HS-5 (cell line): ENCODE measurements around the gene MS4A4E.
A peak's percentile ranks its signal among the peaks of the same experiment; 100 is the strongest.
"Not testable (repeated sequence)": the region's sequence is repeated elsewhere in the genome, so short reads cannot be mapped to it uniquely, and the experiment has no call there.

ENCODE experiments used
- DNase-seq: peaks from one replicate; pipeline ENCODE4 v3.0.0-alpha.2; 2012; ENCODE audit warnings: low read depth

MS4A4E gene

DNA sequence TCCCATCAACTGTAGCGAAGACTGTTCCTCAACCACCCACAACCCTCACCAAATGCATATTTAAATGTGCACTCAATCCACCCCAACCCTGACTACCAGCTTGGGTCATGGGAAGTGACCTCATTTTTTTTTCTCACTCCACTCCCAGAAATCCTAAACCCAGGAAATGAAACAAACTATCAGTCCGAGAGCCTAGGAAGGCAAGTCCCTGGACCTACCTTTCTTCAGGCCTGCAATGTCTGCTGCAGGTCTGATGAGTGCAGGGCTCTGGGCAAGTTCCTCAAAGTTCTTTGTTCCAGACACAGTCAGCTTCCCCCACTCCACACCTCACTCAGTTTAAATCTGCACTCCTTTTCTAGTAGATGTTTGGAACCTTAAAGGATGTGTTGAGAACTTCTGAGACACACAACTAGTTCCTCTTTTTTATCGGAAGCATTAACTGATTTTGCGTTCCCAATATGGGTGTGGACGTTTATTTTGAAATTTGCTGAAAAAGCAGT is at the start of gene MS4A4E:
Gene MS4A4E, minus strand, starts transcription at position 398 of the 500 bp plus-strand sequence. CDS start 13,082 bp downstream, outside the sequence.
- no peak for DNase-seq

DNA sequence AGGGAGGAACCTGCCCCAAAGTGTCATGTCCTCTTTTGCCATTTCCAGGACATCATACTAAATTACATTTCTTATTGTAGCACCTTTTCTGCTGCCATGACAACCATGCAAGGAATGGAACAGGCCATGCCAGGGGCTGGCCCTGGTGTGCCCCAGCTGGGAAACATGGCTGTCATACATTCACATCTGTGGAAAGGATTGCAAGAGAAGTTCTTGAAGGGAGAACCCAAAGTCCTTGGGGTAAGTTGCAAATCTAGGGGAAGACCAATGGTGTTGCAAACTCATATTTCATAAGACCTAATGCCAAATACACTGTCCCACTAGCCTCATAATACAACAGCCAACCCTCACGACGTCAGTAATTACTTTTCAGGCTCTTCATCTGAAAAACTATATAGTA is 49.2 kb upstream of the MS4A4E start:
- no peak for DNase-seq

DNA sequence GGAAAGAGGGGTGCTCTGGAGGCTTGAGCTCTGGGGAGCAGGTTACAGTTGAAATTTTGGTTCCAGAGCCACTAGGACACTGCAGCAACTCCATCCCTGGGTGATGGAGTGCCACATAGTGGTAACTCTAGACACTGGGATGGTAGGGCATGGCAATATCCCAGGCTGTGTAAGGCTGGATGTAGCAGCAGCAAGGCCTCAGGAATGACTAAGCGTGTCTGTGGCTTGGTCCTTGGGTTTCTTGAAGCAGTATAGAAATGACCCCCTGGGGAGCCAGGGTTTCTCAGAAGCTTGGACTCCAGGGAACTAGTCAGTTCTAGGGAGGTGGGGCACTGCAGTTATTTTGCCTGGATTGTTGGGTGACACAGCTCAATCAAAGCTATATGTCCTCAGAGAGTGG is 45.6 kb upstream of the MS4A4E start:
- DNase-seq, result no peak

DNA sequence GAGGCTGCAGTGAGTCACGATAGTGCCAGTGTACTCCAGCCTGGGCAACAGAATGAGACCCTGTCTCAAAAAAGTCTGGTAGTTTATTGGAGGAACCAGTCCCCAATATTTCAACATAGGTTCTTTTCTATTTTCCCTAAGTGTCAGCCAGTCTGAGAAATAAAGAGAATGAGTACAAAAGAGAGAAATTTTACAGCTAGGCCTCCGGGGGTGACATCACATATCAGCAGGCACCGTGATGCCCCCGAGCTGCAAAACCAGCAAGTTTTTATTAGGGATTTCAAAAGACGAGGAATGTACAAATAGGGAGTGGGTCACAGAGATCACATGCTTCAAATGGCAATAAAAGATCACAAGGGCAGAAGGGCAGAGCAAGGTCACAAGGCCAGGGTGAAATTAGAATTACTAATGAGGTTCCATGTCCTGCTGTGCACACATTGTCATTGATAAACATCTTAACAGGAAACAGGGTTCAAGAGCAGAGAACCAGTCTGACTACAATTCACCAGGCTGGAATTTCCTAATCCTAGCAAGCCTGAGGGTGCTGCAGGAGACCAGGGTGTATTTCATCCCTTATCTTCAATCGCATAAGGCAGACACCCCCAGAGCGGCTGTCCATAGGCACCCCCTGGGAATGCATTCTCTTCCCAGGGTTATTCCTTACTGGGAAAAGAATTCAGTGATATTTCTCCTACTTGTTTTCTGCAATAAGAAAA is 42.6 kb upstream of the MS4A4E start:
- DNase-seq, result not testable (repeated sequence)

DNA sequence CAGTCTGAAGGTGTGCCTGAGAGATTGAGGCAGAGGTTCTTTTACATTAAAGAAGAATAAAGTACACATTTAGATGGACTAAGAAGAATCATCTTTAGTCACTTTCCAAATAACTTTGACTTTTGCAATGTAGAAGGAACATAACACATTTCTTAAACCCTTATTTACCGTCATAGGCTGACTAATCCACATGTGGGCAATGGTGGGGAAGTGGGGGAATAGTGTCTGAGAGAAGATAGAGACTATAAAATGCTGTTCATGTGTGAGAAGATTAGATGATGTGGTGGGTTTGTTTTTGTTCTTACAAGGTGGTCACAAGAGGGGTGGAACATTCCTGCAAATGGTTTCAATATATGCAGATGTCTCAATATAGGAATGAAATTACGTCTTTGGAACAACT is 39.3 kb upstream of the MS4A4E start:
- DNase-seq, result no peak

DNA sequence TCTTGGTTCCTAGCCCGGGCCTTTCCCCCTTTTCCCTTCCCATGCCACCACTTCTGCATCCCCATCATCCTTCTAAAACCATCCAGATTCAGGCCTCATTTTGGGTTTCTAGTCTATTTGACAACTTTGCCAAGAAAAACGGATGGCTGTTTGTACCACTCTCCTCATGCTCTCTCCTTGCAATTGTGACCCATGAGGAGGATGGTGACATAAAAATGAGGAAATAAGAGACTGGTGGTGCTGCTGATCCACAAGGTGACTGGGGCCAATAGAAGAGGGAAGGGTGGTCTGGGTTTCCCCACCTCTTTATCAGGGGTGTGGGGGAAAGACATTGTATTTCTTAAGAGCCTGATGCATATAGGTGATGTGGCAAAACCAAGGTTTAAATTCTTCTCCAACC is 38.5 kb upstream of the MS4A4E start:
- DNase-seq, result no peak

DNA sequence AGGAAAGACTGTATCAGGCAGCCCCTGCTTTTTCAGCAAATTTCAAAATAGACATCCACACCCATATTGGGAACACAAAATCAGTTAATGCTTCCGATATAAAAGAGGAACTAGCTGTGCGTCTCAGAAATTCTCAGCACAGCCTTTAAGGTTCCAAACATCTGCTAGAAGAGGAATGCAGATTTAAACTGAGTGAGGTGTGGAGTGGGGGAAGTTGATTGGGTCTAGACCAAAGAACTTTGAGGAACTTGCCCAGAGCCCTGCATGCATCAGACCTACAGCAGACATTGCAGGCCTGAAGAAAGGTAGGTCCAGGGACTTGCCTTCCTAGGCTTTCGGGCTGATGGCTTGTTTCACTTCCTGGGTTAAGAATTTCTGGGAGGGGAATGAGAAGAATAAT is 37.5 kb upstream of the MS4A4E start, which contains the start of gene MS4A4A:
Gene MS4A4A, plus strand, starts transcription at position 255 of the 400 bp plus-strand sequence. Its CDS starts 10 bp downstream, at position 265.
- DNase-seq, result no peak

DNA sequence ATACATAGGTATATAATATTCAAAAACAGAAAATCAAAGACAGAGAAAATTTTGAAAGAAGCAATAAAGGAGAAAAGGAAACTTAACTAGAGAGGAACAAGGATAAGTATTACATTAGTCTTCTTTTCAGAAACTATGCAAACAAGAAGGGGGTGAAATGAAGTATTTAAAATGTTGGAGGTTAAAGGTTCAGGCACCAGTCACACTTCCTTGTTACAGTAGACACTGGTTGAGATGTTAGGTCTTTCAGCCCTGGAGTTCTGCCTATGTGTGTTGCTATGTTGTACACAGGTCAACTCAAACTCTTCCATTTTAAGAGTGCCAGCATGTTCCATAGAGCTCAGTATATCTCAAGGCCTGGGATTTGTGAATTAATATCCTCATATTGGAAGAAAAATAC is 31.5 kb upstream of the MS4A4E start:
- no peak for DNase-seq

DNA sequence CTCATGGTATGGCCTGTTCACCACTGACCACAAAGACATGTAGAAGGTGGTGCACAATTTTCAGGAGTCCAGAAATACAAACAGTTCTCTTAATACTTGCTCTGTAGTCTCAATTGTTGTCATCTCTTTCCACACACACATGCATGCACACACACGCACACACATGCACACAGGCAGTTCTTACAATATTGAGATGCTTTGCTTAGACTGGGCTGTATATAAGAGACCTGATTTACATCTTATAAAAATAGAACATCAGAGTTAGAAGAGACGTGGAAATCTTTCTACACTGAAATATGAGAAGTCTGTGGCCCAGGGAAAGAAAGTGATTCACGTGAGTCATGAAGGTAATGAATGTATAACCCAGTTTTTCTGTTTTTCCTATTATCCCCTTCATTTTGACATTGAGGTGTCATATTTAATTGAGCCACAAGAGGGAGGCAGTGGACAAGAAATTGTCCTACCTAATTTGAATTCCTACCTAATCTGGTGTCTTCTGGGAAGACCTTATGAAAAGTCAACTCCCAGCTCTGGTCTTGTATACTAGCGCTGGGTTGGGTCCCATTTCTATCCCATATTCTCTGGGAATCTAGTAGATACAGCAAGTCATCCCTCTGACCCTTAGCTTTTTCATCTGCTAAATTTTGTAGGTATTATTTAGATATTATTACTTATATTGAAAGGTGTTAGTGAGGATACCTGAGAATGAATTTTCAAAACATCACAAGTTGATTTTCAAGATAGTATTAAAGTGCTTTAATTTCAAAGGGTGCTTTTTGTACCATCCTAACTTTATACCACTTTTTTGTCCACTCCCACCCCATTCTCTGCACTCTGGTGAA is 22.7 kb upstream of the MS4A4E start:
- DNase-seq, result peak; percentile 31

DNA sequence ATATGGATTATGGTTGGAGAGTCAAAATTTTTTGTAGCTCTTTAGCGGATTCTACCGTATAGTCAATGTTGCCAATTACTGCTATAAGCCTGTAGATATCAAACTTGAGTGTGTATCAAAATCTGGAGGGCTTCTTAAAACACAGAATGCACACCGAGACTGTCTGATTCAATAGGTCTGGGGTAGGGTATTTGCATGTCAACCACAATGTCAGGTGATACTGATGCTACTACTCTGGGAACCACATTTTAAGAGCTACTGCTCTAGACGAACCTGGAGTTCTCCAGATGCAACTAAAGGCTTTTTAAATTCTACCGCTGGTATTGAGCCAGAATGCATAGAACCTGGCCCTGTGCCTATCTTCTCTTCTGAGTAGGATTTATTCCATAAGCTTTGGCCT is 21.7 kb upstream of the MS4A4E start:
- DNase-seq, result no peak

DNA sequence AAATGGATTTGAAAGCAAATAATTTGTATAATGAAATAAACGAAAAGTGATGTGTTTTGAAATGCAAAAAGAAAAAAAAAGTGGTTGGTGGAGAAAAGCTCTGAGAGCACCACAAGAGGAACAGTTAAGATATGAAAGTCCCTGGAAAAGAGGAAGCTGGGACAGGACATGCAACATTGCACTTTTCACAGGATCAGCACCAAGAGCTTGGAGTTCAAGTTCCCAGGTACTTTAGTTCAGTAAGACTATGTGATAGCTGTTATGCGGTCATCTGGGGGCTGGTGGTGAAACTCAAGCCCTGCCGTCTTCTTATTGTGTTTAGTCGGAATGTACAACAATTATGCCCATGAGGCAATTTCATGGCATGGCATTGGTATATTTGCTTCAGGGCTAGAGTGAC is 20.5 kb upstream of the MS4A4E start:
- no peak for DNase-seq

DNA sequence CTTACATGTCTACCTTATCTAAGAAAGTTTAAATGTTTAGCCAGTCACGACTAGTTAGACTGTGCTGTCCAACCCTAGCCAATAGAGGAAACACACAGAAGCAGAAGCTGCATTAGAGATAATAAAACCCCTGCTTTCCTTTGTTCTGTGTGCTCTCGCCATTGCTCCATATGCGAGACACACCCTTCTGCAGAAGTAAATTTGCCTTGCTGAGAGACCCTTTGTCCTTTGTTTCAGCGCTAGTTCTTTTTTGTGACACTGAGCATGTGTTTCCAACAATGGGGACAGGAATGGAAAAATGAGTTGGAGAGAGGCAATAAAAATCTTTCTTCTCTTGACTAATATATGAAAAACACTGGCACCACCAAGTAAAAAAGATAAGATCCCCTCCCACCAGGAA is 18.1 kb upstream of the MS4A4E start:
- no peak for DNase-seq

DNA sequence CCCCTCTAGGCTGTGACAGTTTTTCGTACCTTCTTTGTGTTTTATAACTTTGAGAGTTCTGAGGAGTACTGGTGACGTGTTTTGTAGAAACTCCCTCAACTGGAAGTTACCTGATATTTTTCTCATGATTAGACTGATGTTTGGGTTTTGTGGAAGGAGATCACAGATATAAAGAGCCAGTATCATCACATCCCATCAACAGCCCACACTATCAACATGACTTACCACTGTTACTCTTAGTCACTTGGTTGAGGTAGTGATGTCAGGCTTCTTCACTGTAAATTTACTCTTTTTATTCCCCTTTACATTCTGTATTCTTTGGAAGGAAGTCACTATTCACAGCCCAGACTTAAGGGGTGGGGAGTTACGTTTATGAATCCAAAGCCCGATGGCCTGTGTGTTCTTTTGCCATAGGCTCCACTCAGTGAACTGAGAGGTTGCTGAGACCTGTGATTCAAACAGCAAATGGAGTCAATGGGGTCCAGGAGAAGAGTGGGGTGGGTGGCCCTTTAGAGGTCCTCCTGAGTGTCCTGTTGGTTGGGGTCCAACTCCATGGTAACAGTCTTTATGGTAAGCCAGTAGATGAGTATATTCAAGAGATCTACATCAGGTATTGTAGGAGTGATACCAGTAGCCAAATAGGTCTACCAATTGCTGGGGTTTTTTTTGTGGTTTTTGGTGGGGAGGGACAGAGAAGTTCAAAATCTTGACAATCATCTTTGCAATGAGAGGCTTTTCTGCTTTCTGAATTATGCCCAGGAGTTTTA is 15.2 kb upstream of the MS4A4E start:
- no peak for DNase-seq

DNA sequence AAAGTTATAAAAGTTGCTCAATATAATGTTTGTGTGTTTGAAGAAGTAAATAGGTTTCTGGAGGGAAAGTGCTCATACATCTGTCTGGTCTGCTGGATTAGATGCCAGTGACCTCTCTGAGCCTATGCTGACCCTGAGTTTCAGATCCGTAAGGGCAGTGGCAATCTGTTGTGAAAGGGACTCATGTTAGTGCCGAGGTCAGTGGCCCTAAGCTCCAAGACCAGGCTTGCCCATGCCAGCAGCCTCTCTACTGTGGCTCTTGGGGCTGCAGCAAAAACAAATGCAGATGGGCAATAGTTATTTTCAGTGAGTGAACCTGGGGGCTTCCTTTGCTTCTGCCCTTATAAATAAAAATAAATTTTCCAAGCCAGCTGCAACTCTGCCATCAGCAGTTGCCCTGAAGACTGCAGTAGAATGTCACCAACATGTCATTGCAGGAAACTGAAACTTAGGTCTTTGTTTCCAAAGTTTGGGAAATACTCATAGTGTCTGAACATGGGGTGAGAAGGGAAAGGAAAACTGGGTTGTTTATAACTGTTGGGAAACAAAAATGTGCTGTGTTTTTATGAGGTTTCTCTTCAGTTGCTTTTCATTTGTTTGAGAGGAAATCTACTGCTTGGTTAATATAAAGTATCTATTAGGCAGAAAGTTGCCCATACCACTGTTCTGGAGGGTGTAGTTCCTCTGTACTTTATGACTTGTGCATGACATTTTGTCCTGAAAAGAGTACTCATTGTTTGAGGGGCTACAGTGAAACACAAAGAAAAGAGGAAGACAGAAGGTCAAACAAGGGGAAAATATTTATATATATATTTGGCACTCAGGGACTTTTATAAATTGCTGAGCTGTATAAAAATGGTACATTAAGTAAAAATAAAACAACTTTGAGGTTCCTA is 9.5 kb upstream of the MS4A4E start:
- no peak for DNase-seq

DNA sequence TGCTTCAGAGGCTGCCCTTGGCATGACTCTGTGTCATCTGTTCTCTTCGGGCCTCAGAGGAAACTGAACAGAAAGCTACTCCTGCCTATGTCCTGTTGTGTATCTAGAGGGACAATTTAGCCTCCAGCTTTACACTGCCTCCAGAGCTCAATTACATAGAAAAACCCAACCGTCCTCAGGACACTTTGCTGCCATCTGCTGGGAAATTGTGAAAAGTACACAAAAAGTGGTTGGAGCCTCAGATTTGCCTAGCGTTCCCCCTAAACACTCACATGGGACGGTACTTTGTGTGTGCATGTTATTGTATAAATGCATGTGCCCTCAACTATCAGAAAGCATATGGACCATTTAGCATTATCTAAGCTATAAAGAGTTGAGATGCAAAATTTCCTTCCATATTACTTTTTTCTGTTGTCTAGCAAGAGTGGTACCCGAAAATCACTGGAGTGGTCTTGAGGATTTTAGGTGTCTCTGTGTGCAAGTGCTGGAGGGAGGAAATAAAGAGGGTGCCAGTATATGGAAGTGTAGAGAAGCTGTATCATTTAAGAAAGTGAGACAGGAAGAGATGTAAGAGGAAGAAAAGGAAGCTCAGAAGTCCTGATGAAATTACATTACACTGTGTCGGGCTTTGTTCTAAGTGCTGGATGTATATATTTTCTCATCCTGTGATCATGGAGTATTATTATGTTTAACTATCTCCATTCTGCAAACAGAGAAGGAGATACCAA is 8.7 kb upstream of the MS4A4E start:
- no peak for DNase-seq

DNA sequence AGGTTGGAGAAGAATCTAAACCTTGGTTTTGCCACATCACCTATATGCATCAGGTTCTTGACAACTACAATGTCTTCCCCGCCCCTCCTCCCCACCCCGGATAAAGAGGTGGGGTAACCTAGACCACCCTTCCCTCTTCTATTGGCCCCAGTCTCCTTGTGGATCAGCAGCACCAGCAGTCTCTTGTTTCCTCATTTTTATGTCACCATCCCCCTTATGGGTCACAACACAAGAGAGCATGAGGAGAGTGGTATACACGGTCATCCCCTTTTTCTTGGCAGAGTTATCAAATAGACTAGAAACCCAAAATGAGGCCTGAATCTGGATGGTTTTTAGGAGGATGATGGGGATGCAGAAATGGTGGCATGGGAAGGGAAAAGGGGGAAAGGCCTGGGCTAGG is 1.2 kb downstream of the MS4A4E start:
- DNase-seq, result no peak

DNA sequence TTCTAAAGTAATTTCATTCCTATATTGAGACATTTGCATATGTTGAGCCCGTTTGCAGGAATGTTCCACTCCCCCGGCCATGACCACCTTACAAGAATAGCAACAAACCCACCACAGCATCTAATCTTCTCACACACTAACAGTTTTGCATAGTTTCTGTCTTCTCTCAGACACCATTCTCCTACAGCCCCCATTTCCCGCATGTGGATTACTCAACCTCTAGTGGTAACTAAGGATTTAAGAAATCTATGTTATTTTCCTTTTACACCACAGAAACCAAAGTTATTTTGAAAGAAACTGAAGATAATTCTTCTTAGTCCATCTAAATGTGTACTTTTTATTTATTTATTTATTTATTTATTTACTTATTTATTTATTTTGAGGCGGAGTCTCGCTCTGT is 2.3 kb downstream of the MS4A4E start:
- no peak for DNase-seq

DNA sequence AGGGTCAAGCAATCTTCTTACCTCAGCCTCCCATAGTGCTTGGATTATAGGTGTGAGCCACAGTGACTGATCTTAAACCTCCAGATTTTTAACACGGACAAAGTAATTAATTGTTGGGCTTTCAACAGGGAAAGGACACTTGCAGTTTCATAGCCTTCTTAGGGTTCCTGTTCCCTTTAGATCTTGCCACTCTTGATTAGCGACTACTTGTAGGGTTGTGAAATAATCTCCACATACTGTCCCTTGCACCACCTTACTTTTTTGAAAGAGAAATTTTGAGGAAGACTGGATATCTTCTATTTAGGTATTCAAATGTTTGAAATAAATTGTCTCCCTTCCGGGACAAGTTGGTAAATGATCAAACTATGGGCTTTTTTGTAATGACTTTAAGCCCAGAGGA is 7.6 kb downstream of the MS4A4E start:
- no peak for DNase-seq

DNA sequence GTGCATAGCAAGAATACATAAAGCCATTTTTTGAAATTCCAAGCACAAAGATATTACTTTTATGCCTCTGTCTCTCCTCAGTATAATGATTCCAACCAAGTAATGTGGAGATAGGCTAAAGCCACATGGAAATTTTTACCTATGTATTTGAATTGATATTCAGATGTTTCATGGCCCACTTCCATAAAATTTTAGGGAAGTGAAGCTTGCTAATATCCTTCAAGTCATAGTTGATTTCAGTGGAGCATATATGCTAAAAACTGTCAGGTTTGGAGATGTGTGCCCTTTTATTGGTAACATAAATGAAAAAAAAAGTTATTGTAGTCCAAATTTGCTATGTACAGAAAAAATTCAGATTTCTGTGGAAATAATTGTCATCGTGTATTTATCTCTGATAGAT is 12.3 kb downstream of the MS4A4E start:
- no peak for DNase-seq

DNA sequence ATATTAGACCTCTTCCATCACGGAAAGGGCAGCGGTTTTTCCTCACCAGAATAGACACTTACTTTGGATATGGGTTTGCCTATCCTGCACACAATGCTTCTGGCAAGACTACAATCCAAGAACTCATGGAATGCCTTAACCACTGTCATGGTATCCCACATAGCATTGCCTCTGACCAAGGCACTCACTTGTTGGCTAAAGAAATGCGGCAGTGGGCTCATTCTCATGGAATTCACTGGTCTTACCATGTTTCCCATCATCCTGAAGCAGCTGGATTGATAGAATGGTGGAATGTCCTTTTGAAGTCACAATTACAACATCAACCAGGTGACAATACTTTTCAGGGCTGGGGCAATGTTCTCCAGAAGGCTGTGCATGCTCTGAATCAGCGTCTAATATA is 20.8 kb downstream of the MS4A4E start:
- DNase-seq, result no peak

DNA sequence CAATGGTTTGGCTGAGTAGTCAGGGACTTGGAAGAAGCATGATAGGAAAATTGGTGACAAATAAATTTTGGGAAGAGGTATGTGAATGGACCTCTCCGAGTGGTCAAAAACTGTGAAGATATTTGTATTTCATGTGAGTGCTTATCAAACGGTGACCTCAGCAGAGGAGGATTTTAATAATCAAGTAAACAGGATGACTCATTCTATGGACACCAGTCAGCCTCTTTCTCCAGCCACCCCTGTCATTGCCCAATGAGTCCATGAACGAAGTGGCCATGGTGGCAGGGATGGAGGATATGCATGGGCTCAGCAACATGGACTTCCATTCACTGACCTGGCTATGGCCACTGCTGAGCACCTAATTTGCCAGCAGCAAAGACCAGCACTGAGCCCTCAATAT is 21.2 kb downstream of the MS4A4E start:
- DNase-seq, result no peak
